Measurements from ENCODE around the gene S1PR4.

DNA sequence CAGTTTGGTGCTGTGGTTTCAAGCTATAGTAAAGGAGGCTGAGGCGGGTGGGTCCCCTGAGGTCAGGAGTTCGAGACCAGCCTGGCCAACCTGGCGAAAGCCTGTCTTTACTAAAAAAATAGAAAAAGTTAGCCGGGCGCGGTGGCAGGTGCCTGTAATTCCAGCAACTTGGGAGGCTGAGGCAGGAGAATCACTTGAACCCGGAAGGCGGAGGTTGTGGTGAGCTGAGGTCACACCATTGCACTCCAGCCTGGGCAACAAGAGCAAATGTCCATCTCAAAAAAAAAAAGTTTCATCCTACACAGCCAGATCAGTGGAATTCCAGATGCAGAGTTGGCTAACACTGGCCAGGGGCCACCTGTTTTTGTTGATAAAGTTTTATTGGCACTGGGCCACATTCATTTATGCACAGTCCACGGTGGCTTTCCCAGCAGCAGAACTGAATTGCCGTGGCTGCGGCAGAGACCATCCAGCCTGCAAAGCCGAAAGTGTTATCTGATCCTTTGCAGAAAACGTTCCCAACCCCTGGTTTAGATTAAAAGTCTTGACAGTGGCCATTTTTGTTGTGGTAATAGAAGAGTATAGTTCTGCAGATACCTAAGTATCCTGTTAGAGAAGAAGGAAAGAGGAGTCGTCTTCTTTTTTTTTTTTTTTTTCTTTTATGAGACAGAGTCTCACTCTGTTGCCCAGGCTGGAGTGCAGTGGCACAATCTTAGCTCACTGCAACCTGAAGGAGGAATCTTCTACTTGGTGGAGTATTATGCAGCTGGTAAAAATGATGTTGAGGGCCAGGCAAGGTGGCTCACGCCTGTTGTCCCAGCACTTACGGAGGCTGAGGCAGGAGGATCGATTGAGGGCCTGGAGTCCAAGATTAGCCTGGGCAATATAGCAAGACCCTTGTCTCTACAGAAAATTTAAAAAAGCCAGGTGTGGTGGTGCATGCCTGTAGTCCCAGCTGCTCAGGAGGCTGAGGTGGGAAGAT, 15.8 kb downstream of the S1PR4 start:
- TF ChIP-seq, protein P1, sequence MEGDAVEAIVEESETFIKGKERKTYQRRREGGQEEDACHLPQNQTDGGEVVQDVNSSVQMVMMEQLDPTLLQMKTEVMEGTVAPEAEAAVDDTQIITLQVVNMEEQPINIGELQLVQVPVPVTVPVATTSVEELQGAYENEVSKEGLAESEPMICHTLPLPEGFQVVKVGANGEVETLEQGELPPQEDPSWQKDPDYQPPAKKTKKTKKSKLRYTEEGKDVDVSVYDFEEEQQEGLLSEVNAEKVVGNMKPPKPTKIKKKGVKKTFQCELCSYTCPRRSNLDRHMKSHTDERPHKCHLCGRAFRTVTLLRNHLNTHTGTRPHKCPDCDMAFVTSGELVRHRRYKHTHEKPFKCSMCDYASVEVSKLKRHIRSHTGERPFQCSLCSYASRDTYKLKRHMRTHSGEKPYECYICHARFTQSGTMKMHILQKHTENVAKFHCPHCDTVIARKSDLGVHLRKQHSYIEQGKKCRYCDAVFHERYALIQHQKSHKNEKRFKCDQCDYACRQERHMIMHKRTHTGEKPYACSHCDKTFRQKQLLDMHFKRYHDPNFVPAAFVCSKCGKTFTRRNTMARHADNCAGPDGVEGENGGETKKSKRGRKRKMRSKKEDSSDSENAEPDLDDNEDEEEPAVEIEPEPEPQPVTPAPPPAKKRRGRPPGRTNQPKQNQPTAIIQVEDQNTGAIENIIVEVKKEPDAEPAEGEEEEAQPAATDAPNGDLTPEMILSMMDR (IDR thresholded peaks at IDR 0.05 in 4 of 5, conservative IDR thresholded peaks at IDR 0.05 in 1 of 5) = no peak
- no peak for TF ChIP-seq POLR2A (IDR thresholded peaks at IDR 0.05)
